Measurements from ENCODE around the gene NFE2L2. TPM values are rescaled to one million over a fixed set of nuclear protein-coding genes. Genes with fewer than 3 reads are reported as not detected.

NFE2L2 gene
- total RNA-seq, 1 experiment from 2014 or later: 26.3 TPM

DNA sequence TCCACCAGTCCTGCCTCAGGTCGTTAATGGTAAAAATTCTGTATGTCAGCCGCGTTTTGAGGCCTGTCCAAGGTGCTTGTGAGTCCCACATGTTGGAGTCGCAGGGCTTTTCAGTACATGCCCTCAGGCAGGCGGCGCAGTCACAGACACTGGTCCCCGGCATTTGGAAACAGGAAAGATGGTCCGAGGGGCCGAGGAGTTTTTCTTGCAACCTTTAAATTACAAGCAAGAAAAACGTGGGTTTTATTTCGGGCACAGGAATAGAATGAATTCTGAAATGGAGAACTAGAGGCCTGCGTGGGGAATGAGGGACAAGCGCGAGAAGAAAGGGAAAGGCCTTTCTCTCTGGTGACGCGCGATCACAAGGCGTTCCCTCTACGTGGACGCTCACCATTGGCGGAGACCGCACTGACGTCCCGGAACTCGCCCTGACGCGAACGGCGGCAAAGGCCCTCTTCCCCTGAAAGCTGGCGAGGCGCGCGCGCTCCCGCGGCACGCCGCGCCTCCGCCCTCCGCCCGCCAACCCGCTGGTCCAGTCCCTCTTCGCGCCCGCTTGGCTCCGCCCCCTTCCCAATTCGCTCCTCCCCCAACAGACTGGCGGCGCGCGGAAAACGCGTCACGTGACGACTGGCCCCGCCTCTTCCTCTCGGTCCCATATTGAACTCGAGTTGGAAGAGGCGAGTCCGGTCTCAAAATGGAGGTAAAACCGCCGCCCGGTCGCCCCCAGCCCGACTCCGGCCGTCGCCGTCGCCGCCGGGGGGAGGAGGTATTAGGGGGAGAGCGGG is 52.2 kb downstream of the NFE2L2 start, which contains the start of gene HNRNPA3 (continued):
- TF ChIP-seq, protein P1, sequence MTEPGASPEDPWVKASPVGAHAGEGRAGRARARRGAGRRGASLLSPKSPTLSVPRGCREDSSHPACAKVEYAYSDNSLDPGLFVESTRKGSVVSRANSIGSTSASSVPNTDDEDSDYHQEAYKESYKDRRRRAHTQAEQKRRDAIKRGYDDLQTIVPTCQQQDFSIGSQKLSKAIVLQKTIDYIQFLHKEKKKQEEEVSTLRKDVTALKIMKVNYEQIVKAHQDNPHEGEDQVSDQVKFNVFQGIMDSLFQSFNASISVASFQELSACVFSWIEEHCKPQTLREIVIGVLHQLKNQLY (CRISPR knock-in tag; IDR thresholded peaks at IDR 0.05): no peak
- no peak for TF ChIP-seq HMGA2 (CRISPR knock-in tag; IDR thresholded peaks at IDR 0.05)
- TF ChIP-seq ZNF423 (CRISPR knock-in tag; IDR thresholded peaks at IDR 0.05): no peak
- TF ChIP-seq, protein P2, sequence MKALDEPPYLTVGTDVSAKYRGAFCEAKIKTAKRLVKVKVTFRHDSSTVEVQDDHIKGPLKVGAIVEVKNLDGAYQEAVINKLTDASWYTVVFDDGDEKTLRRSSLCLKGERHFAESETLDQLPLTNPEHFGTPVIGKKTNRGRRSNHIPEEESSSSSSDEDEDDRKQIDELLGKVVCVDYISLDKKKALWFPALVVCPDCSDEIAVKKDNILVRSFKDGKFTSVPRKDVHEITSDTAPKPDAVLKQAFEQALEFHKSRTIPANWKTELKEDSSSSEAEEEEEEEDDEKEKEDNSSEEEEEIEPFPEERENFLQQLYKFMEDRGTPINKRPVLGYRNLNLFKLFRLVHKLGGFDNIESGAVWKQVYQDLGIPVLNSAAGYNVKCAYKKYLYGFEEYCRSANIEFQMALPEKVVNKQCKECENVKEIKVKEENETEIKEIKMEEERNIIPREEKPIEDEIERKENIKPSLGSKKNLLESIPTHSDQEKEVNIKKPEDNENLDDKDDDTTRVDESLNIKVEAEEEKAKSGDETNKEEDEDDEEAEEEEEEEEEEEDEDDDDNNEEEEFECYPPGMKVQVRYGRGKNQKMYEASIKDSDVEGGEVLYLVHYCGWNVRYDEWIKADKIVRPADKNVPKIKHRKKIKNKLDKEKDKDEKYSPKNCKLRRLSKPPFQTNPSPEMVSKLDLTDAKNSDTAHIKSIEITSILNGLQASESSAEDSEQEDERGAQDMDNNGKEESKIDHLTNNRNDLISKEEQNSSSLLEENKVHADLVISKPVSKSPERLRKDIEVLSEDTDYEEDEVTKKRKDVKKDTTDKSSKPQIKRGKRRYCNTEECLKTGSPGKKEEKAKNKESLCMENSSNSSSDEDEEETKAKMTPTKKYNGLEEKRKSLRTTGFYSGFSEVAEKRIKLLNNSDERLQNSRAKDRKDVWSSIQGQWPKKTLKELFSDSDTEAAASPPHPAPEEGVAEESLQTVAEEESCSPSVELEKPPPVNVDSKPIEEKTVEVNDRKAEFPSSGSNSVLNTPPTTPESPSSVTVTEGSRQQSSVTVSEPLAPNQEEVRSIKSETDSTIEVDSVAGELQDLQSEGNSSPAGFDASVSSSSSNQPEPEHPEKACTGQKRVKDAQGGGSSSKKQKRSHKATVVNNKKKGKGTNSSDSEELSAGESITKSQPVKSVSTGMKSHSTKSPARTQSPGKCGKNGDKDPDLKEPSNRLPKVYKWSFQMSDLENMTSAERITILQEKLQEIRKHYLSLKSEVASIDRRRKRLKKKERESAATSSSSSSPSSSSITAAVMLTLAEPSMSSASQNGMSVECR (CRISPR knock-in tag; IDR thresholded peaks at IDR 0.05; ENCODE audit: borderline replicate concordance): no peak
- no peak for TF ChIP-seq SMAD4 (CRISPR knock-in tag; IDR thresholded peaks at IDR 0.05)
- TF ChIP-seq NR3C1 (CRISPR knock-in tag; conservative IDR thresholded peaks at IDR 0.05; ENCODE audit: low read depth): no peak
- TF ChIP-seq, protein P3, sequence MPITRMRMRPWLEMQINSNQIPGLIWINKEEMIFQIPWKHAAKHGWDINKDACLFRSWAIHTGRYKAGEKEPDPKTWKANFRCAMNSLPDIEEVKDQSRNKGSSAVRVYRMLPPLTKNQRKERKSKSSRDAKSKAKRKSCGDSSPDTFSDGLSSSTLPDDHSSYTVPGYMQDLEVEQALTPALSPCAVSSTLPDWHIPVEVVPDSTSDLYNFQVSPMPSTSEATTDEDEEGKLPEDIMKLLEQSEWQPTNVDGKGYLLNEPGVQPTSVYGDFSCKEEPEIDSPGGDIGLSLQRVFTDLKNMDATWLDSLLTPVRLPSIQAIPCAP (CRISPR knock-in tag; IDR thresholded peaks at IDR 0.05): no peak
- no peak for TF ChIP-seq ZNF138 (CRISPR knock-in tag; conservative IDR thresholded peaks at IDR 0.05)
- TF ChIP-seq ZNF121 (CRISPR knock-in tag; IDR thresholded peaks at IDR 0.05): no peak
- TF ChIP-seq ZNF396 (CRISPR knock-in tag; IDR thresholded peaks at IDR 0.05; ENCODE audit: borderline replicate concordance): no peak
- TF ChIP-seq IRF2 (CRISPR knock-in tag; IDR thresholded peaks at IDR 0.05; ENCODE audit: borderline replicate concordance, low read depth): no peak
- peak; percentile 91 for TF ChIP-seq CREM (CRISPR knock-in tag; IDR thresholded peaks at IDR 0.05)
- no peak for TF ChIP-seq KAT7 (CRISPR knock-in tag; IDR thresholded peaks at IDR 0.05; ENCODE audit: borderline replicate concordance)
- TF ChIP-seq, protein P4, sequence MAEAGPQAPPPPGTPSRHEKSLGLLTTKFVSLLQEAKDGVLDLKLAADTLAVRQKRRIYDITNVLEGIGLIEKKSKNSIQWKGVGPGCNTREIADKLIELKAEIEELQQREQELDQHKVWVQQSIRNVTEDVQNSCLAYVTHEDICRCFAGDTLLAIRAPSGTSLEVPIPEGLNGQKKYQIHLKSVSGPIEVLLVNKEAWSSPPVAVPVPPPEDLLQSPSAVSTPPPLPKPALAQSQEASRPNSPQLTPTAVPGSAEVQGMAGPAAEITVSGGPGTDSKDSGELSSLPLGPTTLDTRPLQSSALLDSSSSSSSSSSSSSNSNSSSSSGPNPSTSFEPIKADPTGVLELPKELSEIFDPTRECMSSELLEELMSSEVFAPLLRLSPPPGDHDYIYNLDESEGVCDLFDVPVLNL (CRISPR knock-in tag; IDR thresholded peaks at IDR 0.05; ENCODE audit: borderline replicate concordance, low read depth): no peak
- TF ChIP-seq NR2C2 (CRISPR knock-in tag; IDR thresholded peaks at IDR 0.05): no peak
- no peak for TF ChIP-seq SMAD3 (CRISPR knock-in tag; IDR thresholded peaks at IDR 0.05; ENCODE audit: borderline replicate concordance)
- TF ChIP-seq, protein P5, sequence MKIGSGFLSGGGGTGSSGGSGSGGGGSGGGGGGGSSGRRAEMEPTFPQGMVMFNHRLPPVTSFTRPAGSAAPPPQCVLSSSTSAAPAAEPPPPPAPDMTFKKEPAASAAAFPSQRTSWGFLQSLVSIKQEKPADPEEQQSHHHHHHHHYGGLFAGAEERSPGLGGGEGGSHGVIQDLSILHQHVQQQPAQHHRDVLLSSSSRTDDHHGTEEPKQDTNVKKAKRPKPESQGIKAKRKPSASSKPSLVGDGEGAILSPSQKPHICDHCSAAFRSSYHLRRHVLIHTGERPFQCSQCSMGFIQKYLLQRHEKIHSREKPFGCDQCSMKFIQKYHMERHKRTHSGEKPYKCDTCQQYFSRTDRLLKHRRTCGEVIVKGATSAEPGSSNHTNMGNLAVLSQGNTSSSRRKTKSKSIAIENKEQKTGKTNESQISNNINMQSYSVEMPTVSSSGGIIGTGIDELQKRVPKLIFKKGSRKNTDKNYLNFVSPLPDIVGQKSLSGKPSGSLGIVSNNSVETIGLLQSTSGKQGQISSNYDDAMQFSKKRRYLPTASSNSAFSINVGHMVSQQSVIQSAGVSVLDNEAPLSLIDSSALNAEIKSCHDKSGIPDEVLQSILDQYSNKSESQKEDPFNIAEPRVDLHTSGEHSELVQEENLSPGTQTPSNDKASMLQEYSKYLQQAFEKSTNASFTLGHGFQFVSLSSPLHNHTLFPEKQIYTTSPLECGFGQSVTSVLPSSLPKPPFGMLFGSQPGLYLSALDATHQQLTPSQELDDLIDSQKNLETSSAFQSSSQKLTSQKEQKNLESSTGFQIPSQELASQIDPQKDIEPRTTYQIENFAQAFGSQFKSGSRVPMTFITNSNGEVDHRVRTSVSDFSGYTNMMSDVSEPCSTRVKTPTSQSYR (CRISPR knock-in tag; IDR thresholded peaks at IDR 0.05): peak; percentile 2; the same call in 1 of the 2 replicates
- peak; percentile 58 for TF ChIP-seq GABPB1 (CRISPR knock-in tag; IDR thresholded peaks at IDR 0.05)
- no peak for TF ChIP-seq TP53 (CRISPR knock-in tag; IDR thresholded peaks at IDR 0.05)
- TF ChIP-seq RELA (CRISPR knock-in tag; IDR thresholded peaks at IDR 0.05; ENCODE audit: borderline replicate concordance): no peak
- no peak for TF ChIP-seq EMX1 (CRISPR knock-in tag; IDR thresholded peaks at IDR 0.05)
- TF ChIP-seq, protein P6, sequence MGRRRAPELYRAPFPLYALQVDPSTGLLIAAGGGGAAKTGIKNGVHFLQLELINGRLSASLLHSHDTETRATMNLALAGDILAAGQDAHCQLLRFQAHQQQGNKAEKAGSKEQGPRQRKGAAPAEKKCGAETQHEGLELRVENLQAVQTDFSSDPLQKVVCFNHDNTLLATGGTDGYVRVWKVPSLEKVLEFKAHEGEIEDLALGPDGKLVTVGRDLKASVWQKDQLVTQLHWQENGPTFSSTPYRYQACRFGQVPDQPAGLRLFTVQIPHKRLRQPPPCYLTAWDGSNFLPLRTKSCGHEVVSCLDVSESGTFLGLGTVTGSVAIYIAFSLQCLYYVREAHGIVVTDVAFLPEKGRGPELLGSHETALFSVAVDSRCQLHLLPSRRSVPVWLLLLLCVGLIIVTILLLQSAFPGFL (CRISPR knock-in tag; IDR thresholded peaks at IDR 0.05; ENCODE audit: borderline replicate concordance): 0 out of 2 replicates have a peak, but pooled peaks have one; percentile 41
- TF ChIP-seq, protein P7, sequence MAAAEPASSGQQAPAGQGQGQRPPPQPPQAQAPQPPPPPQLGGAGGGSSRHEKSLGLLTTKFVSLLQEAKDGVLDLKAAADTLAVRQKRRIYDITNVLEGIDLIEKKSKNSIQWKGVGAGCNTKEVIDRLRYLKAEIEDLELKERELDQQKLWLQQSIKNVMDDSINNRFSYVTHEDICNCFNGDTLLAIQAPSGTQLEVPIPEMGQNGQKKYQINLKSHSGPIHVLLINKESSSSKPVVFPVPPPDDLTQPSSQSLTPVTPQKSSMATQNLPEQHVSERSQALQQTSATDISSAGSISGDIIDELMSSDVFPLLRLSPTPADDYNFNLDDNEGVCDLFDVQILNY (CRISPR knock-in tag; IDR thresholded peaks at IDR 0.05): peak; percentile 93
- no peak for TF ChIP-seq NR1H2 (CRISPR knock-in tag; IDR thresholded peaks at IDR 0.05)
- TF ChIP-seq, protein P8, sequence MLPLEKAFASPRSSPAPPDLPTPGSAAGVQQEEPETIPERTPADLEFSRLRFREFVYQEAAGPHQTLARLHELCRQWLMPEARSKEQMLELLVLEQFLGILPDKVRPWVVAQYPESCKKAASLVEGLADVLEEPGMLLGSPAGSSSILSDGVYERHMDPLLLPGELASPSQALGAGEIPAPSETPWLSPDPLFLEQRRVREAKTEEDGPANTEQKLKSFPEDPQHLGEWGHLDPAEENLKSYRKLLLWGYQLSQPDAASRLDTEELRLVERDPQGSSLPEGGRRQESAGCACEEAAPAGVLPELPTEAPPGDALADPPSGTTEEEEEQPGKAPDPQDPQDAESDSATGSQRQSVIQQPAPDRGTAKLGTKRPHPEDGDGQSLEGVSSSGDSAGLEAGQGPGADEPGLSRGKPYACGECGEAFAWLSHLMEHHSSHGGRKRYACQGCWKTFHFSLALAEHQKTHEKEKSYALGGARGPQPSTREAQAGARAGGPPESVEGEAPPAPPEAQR (CRISPR knock-in tag; IDR thresholded peaks at IDR 0.05): no peak
